Ureter (tissue), 1 donor: ENCODE measurements around the gene CPSF3. TPM values are rescaled to one million over a fixed set of nuclear protein-coding genes. Genes with fewer than 3 reads are reported as not detected.

Experiments
- DNase-seq: peaks from one replicate; pipeline ENCODE4 v3.0.0-alpha.2; 2020; ENCODE audit warnings: low spot score
- total RNA-seq: library from RNA; stranded (reverse); gene quantifications from one replicate; pipeline ENCODE4 v1.2.4, GENCODE V29; 2023
- donor health status: DM: yes; HTN: yes; CAD: no.

Gene CPSF3
- total RNA-seq, 1 donor from 2014 or later, result 33.2 TPM

GRCh38 chr2:9517118-9517782 lies 93.8 kb downstream of the CPSF3 start:
- DNase-seq, result no peak

DNA sequence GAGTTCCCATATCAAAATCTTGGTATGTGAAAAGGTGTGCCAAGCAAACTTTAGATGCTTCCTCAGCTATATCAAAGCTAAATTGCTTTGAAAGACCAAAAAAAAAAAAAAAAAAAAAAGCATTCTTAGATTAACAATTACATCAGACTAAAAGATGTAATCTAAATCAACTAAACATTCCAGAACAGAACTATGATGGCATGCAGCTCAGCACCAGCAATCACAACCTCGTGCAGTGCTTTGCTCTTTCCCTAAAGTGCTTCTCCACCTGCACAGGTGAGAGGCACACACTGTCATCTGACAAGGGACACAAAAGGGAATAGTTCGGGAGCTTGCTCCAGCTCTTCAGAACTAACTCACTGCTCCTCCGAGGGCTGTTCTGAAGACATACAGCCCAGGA lies 94.7 kb downstream of the CPSF3 start:
- DNase-seq, result no peak

DNA sequence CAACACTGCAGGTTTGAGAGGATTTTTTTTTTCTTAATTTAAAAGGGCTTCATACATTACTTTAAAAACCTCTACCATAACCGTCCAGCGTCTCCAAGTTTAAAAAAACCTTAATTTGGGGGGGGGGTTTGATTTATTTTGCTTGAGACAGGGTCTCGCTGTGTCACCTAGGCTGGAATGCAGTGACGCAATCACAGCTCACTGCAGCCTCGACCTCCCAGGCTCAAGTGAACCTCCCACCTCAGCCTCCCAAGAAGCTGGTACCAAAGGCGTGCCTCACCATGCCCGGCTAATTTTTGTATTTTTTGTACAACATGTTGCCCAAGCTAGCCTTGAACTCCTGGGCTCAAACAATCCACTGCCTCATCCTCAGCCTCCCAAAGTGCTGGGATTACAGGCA lies 95.3 kb downstream of the CPSF3 start:
- DNase-seq, result no peak

DNA sequence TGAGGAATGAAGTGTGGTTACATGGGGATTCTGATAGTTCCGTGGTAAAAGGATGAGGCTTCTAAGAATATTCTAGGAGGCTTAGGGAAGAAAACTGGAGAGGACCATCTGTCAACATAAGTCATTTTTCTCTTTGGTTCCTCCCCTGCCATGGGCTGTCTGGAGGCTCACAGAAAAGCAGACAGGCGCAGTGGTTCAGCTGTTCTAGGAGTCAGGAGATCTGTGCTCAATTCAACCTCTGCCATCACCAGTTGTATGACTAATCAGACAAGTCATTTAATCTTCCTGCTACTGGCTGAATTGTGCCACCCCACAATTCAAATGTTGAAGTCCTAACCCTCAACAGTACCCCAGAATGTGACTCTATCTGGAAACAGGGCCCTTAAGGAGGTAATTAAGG lies 95.8 kb downstream of the CPSF3 start:
- DNase-seq, result no peak

Other genes starting within 250 kb of the CPSF3 start
- 42.1 TPM for gene ASAP2, start 216.8 kb upstream of the CPSF3 start, total RNA-seq
- gene ITGB1BP1, start 126 bp upstream of the CPSF3 start, total RNA-seq, result 79.5 TPM
- gene IAH1, start 50.9 kb downstream of the CPSF3 start, total RNA-seq, result 51.8 TPM
- 41.7 TPM for gene ADAM17, start 132.2 kb downstream of the CPSF3 start, total RNA-seq
- 225 TPM for gene YWHAQ, start 207.3 kb downstream of the CPSF3 start, total RNA-seq